Smooth muscle cell (in vitro differentiated cells): ENCODE measurements around the gene RALY. TPM values are rescaled to one million over a fixed set of nuclear protein-coding genes. Genes with fewer than 3 reads are reported as not detected.
"Not testable (repeated sequence)": the region's sequence is repeated elsewhere in the genome, so short reads cannot be mapped to it uniquely, and the experiment has no call there.

ENCODE experiments used
- DNase-seq: peaks from one replicate; lab custom pipeline; 2025; ENCODE audit not compliant: unreplicated experiment; lab: John Stamatoyannopoulos, UW
- H2AFZ ChIP-seq: fragments of 200-600 bp; sonication (generic); 2 replicates; pipeline ENCODE4 v1.6.0; 2016; ENCODE audit warnings: antibody characterized with exemption, low read depth, mild to moderate bottlenecking
- H3F3A ChIP-seq: fragments of 200-600 bp; sonication (generic); 2 replicates; pipeline ENCODE4 v1.6.0; 2017; ENCODE audit warnings: antibody characterized with exemption, low read depth
- H3K27ac ChIP-seq: fragments of 200-600 bp; sonication (generic); 2 replicates; pipeline ENCODE4 v1.5.1; 2016; ENCODE audit warnings: low read depth, mild to moderate bottlenecking
- H3K27me3 ChIP-seq: fragments of 200-600 bp; sonication (generic); 2 replicates; pipeline ENCODE4 v1.6.1; 2016; ENCODE audit warnings: low read depth, mild to moderate bottlenecking
- H3K36me3 ChIP-seq: fragments of 200-600 bp; sonication (generic); 2 replicates; pipeline ENCODE4 v1.5.1; 2016; ENCODE audit warnings: low read depth
- H3K4me1 ChIP-seq: fragments of 200-600 bp; sonication (generic); 2 replicates; pipeline ENCODE4 v1.5.1; 2016; ENCODE audit warnings: low read depth
- H3K4me2 ChIP-seq: fragments of 200-600 bp; sonication (generic); 2 replicates; pipeline ENCODE4 v1.6.0; 2016; ENCODE audit warnings: mild to moderate bottlenecking
- H3K4me3 ChIP-seq: fragments of 200-600 bp; sonication (generic); 2 replicates; pipeline ENCODE4 v1.5.1; 2016; ENCODE audit warnings: mild to moderate bottlenecking
- H3K79me2 ChIP-seq: fragments of 200-600 bp; sonication (generic); 2 replicates; pipeline ENCODE4 v1.6.0; 2016; ENCODE audit warnings: low read depth, mild to moderate bottlenecking
- H3K9ac ChIP-seq: fragments of 200-600 bp; sonication (generic); 2 replicates; pipeline ENCODE4 v1.6.0; 2016; ENCODE audit warnings: low read depth
- H3K9me3 ChIP-seq: fragments of 200-600 bp; sonication (generic); replicated peaks from 2 replicates; pipeline ENCODE4 v1.5.1; 2016; ENCODE audit warnings: low read depth
- H4K20me1 ChIP-seq: fragments of 200-600 bp; sonication (generic); 2 replicates; pipeline ENCODE4 v1.6.0; 2016; ENCODE audit warnings: low read depth
- WGBS: methylation state at CpG from one replicate; pipeline ENCODE4 v1.1.7; 2016; ENCODE audit warnings: low lambda C conversion rate; 5-methylcytosine and 5-hydroxymethylcytosine counted together
- polyA plus RNA-seq: library from polyadenylated mRNA; unstranded; fragments of >200 nt; fragmentation: Nextera tagmentation; extraction: Ambion mirVana; gene quantifications from 2 replicates; pipeline ENCODE4 v1.2.1, GENCODE V29; 2016
- total RNA-seq: library from RNA; depleted of rRNA; stranded (reverse); fragments of >200 nt; gene quantifications from 2 replicates; pipeline ENCODE4 v1.2.3, GENCODE V29; 2014
- TF ChIP-seq, protein P1 (sequence below): fragments of 200-600 bp; sonication (generic); IDR thresholded peaks from 2 replicates; pipeline ENCODE4 v1.5.1; 2017; ENCODE audit warnings: borderline replicate concordance, mild to moderate bottlenecking, antibody characterized with exemption; ENCODE audit not compliant: insufficient read depth, poor library complexity, severe bottlenecking

Gene RALY
- total and polyA plus RNA-seq, 2 experiments from 2014 or later = 99.7 to 218 TPM

- TF ChIP-seq, protein P1, sequence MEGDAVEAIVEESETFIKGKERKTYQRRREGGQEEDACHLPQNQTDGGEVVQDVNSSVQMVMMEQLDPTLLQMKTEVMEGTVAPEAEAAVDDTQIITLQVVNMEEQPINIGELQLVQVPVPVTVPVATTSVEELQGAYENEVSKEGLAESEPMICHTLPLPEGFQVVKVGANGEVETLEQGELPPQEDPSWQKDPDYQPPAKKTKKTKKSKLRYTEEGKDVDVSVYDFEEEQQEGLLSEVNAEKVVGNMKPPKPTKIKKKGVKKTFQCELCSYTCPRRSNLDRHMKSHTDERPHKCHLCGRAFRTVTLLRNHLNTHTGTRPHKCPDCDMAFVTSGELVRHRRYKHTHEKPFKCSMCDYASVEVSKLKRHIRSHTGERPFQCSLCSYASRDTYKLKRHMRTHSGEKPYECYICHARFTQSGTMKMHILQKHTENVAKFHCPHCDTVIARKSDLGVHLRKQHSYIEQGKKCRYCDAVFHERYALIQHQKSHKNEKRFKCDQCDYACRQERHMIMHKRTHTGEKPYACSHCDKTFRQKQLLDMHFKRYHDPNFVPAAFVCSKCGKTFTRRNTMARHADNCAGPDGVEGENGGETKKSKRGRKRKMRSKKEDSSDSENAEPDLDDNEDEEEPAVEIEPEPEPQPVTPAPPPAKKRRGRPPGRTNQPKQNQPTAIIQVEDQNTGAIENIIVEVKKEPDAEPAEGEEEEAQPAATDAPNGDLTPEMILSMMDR = no peak
- Histone ChIP-seq H3K79me2 (no peaks in the 10 kb centered on the region), H3F3A (no peaks in the 10 kb centered on the region), H3K27ac (no peak overlapping the region), H3K9me3 (no peaks in the 10 kb centered on the region), H2AFZ (no peak overlapping the region), H3K36me3 (no peaks in the 10 kb centered on the region), H3K4me3 (no peak overlapping the region), H3K4me2 (no peak overlapping the region), H4K20me1 (no peaks in the 10 kb centered on the region), H3K9ac (no peak overlapping the region), H3K4me1 (no peaks in the 10 kb centered on the region), H3K27me3 (no peaks in the 10 kb centered on the region)
- 25% methylated on average over 10 of the region's 10 CpGs for WGBS
- no peak for DNase-seq
These were observed 134.1 kb downstream of the RALY start for GRCh38 chr20:34127792-34128191.

- no peak overlapping the region for H3K9ac ChIP-seq
- TF ChIP-seq, protein P1 = peak; percentile 82
- no peaks in the 10 kb centered on the region for H3K27me3 ChIP-seq
- H4K20me1 ChIP-seq = no peaks in the 10 kb centered on the region
- no peaks in the 10 kb centered on the region for H3F3A ChIP-seq
- H3K27ac ChIP-seq = no peak overlapping the region
- H3K9me3 ChIP-seq = no peaks in the 10 kb centered on the region
- WGBS = 11% methylated on average over 10 of the region's 10 CpGs
- peak overlapping the region; percentile 78 for H3K4me2 ChIP-seq
- no peak for DNase-seq
- no peaks in the 10 kb centered on the region for H3K79me2 ChIP-seq
- H3K4me3 ChIP-seq = peak overlapping the region; percentile 25
- peak overlapping the region; percentile 50 for H2AFZ ChIP-seq
- H3K4me1 ChIP-seq = no peaks in the 10 kb centered on the region
- H3K36me3 ChIP-seq = no peaks in the 10 kb centered on the region
These were observed 135.9 kb downstream of the RALY start for GRCh38 chr20:34129518-34130162.

GRCh38 chr20:34131491-34131890 lies 137.8 kb downstream of the RALY start:
- Histone ChIP-seq H3K36me3 (no peaks in the 10 kb centered on the region), H3K4me2 (no peak overlapping the region), H4K20me1 (no peaks in the 10 kb centered on the region), H3K4me1 (no peaks in the 10 kb centered on the region), H3K79me2 (no peaks in the 10 kb centered on the region), H2AFZ (no peak overlapping the region), H3K4me3 (no peak overlapping the region), H3K9ac (no peak overlapping the region), H3K9me3 (no peaks in the 10 kb centered on the region), H3F3A (no peaks in the 10 kb centered on the region), H3K27ac (no peak overlapping the region), H3K27me3 (no peaks in the 10 kb centered on the region)
- DNase-seq = no peak
- WGBS = 97% methylated on average over 4 of the region's 4 CpGs
- TF ChIP-seq, protein P1 = no peak

DNA sequence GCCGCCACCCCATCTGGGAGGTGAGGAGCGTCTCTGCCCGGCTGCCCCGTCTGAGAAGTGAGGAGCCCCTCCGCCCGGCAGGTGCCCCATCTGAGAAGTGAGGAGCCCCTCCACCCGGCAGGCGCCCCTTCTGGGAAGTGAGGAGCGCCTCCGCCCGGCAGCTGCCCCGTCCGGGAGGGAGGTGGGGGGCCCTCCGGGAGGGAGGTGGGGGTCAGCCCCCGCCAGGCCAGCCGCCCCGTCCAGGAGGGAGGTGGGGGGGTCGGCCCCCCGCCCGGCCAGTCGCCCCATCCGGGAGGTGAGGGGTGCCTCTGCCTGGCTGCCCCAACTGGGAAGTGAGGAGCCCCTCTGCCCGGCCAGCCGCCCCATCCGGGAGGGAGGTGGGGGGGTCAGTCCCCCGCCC lies 138.8 kb downstream of the RALY start:
- not testable (repeated sequence) for H3K27ac ChIP-seq, H3K36me3 ChIP-seq, H3K4me3 ChIP-seq, H3K27me3 ChIP-seq, H3F3A ChIP-seq, H3K9ac ChIP-seq, H3K4me2 ChIP-seq, H4K20me1 ChIP-seq, H3K4me1 ChIP-seq, H3K79me2 ChIP-seq, H2AFZ ChIP-seq, DNase-seq, H3K9me3 ChIP-seq
- WGBS = 90% methylated on average over 2 of the region's 26 CpGs

GRCh38 chr20:34132943-34133342 lies 139.2 kb downstream of the RALY start:
- not testable (repeated sequence) for H3K4me3 ChIP-seq, H4K20me1 ChIP-seq, H3F3A ChIP-seq, H3K36me3 ChIP-seq, DNase-seq, H3K9me3 ChIP-seq, H3K4me1 ChIP-seq, H3K4me2 ChIP-seq, H3K27me3 ChIP-seq, H3K27ac ChIP-seq, H3K79me2 ChIP-seq, H2AFZ ChIP-seq, H3K9ac ChIP-seq
- 98% methylated on average over 16 of the region's 21 CpGs for WGBS

DNA sequence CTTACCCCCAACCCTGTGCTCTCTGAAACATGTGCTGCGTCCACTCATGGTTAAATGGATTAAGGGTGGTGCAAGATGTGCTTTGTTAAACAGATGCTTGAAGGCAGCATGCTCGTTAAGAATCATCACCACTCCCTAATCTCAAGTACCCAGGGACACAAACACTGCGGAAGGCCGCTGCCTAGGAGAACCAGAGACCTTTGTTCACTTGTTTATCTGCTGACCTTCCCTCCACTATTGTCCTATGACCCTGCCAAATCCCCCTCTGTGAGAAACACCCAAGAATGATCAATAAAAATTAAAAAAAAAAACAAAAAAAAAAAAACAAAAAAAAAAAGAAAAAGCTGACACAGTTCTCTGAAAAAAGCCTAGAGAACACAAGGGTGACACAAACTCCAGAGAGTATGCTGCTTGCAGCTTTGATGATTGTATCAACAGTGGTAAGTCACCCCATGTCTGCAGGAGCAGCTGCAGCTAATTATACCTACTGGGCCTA lies 139.7 kb downstream of the RALY start:
- not testable (repeated sequence) for H3K4me2 ChIP-seq, H4K20me1 ChIP-seq, H3F3A ChIP-seq, DNase-seq, H3K36me3 ChIP-seq, H3K27ac ChIP-seq, H2AFZ ChIP-seq, H3K27me3 ChIP-seq, H3K9me3 ChIP-seq, H3K9ac ChIP-seq, H3K4me3 ChIP-seq, H3K79me2 ChIP-seq, H3K4me1 ChIP-seq
- WGBS = 53% methylated on average over 2 of the region's 4 CpGs
